ENCODE data around the gene PPHLN1.

Gene PPHLN1

GRCh38 chr12:42482748-42483520, 157.0 kb downstream of the PPHLN1 start:
- peak overlapping the region; percentile 10 for H3K27ac ChIP-seq

GRCh38 chr12:42483521-42483790, 157.5 kb downstream of the PPHLN1 start:
- no peak for TF ChIP-seq CTCF (IDR thresholded peaks at IDR 0.05; ENCODE audit: low read depth, low read length, missing control alignments)
- H3K27me3 ChIP-seq (replicated peaks), result no peaks in the 10 kb centered on the region
- H3K27ac ChIP-seq, result no peak overlapping the region
- H3K36me3 ChIP-seq (replicated peaks), result no peaks in the 10 kb centered on the region
- peak overlapping the region; percentile 84 for H3K4me3 ChIP-seq (ENCODE audit: low read depth, low read length)
- no peak for DNase-seq
- in situ Hi-C loops (cut with HindIII; ENCODE audit: low pct_ligation_motif_present, low sequenced_read_pairs), result no loop called here

More at GRCh38 chr12:42482748-42483520, 157.0 kb downstream of the PPHLN1 start:
- peak; percentile 37 for DNase-seq
- TF ChIP-seq CTCF (IDR thresholded peaks at IDR 0.05; ENCODE audit: low read depth, low read length, missing control alignments), result peak; percentile 59
- Histone ChIP-seq H3K27me3 (replicated peaks) (no peaks in the 10 kb centered on the region), H3K4me3 (ENCODE audit: low read depth, low read length) (peak overlapping the region; percentile 84), H3K36me3 (replicated peaks) (no peaks in the 10 kb centered on the region)
- in situ Hi-C loops (cut with HindIII; ENCODE audit: low pct_ligation_motif_present, low sequenced_read_pairs), result no loop called here

- TF ChIP-seq CTCF (IDR thresholded peaks at IDR 0.05; ENCODE audit: low read depth, low read length, missing control alignments), result no peak
- DNase-seq, result no peak
- in situ Hi-C loops (cut with HindIII; ENCODE audit: low pct_ligation_motif_present, low sequenced_read_pairs), result no loop called here
- Histone ChIP-seq H3K27ac (no peak overlapping the region), H3K27me3 (replicated peaks) (no peaks in the 10 kb centered on the region), H3K36me3 (replicated peaks) (no peaks in the 10 kb centered on the region), H3K4me3 (ENCODE audit: low read depth, low read length) (no peak overlapping the region)
Observed at GRCh38 chr12:42484996-42485395, 159.0 kb downstream of the PPHLN1 start.

- no peak for TF ChIP-seq CTCF (IDR thresholded peaks at IDR 0.05; ENCODE audit: low read depth, low read length, missing control alignments)
- in situ Hi-C loops (cut with HindIII; ENCODE audit: low pct_ligation_motif_present, low sequenced_read_pairs), result no loop called here
- H3K27me3 ChIP-seq (replicated peaks), result no peaks in the 10 kb centered on the region
- no peak overlapping the region for H3K27ac ChIP-seq
- no peaks in the 10 kb centered on the region for H3K36me3 ChIP-seq (replicated peaks)
- no peak for DNase-seq
- H3K4me3 ChIP-seq (ENCODE audit: low read depth, low read length), result no peak overlapping the region
Observed at GRCh38 chr12:42485823-42486222, 159.9 kb downstream of the PPHLN1 start.

DNA sequence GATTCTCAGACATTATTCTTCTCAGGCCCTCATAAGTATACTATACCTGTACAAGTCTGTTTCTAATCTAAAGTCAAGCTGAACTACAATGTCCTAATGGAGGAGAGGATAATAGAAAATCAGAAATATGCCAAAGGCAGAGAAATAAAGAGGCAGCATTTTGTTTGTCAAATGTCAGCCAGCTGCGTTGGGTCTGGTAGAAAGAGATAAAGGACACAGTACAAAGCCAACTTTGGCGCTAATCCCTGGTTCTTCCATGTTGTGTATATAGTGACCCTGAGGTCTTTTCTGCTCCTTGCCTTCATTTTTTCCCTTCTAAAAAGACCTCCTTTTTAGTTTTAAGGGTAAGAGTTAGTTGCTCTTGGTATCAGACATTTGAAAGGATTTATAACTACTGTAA, 160.4 kb downstream of the PPHLN1 start:
- DNase-seq, result no peak
- Histone ChIP-seq H3K27ac (no peak overlapping the region), H3K36me3 (replicated peaks) (no peaks in the 10 kb centered on the region), H3K27me3 (replicated peaks) (no peaks in the 10 kb centered on the region), H3K4me3 (ENCODE audit: low read depth, low read length) (no peak overlapping the region)
- in situ Hi-C loops (cut with HindIII; ENCODE audit: low pct_ligation_motif_present, low sequenced_read_pairs), result no loop called here
- no peak for TF ChIP-seq CTCF (IDR thresholded peaks at IDR 0.05; ENCODE audit: low read depth, low read length, missing control alignments)
